HCT116 (cell line): ENCODE data around the gene DHX34. TPM values are rescaled to one million over a fixed set of nuclear protein-coding genes. Genes with fewer than 3 reads are reported as not detected.

ENCODE experiments used
- ATAC-seq: fragments of 200-7000 bp; cut with Tn5 transposase; 2 replicates; pipeline ENCODE4 v1.9.1; 2020; ENCODE audit warnings: mild to moderate bottlenecking, moderate library complexity
- BruUV-seq: library from RNA; stranded (reverse); fragments of 400-500 nt; replicated peaks from 2 replicates; lab custom pipeline; 2021; lab: Mats Ljungman, UMichigan
- CTCF ChIA-PET: fragments of 300-600 bp; sonication (Branson Sonifier 250); formaldehyde crosslinking; loops from one replicate; lab custom pipeline; 2021; ENCODE audit warnings: antibody characterized with exemption; lab: Charles Lee
- POLR2A ChIA-PET: fragments of 300-600, 350-600 bp; sonication (Branson Sonifier 250); formaldehyde crosslinking; loops from one replicate; lab custom pipeline; 2021; ENCODE audit warnings: antibody characterized with exemption; lab: Charles Lee
- RAD21 ChIA-PET, 2 experiments: fragments of 300-600 bp; sonication (Branson Sonifier 250); formaldehyde crosslinking; loops; one replicate each; lab custom pipeline; 2023; ENCODE audit warnings: low total read pairs in 2 of 2; ENCODE audit not compliant: uncharacterized antibody in 2 of 2, unreplicated experiment in 2 of 2, low non-redundant PET in 1 of 2; lab: Charles Lee
- DNase-seq: peaks from one replicate; pipeline ENCODE4 v3.0.0-alpha.2; 2010; ENCODE audit warnings: low read depth, low spot score
- H2AFZ ChIP-seq: fragments of 200-600 bp; shearing (Covaris generic), sonication (generic); 2 replicates; pipeline ENCODE4 v1.6.1; 2017; ENCODE audit warnings: low read depth, mixed run types, mixed read lengths, antibody characterized with exemption, low read length; ENCODE audit not compliant: poor library complexity, severe bottlenecking
- H3K27ac ChIP-seq: 2 replicates; pipeline ENCODE4 v1.5.1; 2012; ENCODE audit warnings: low read depth, low read length
- H3K27me3 ChIP-seq: fragments of 200-600 bp; sonication (generic); 2 replicates; pipeline ENCODE4 v1.6.1; 2016; ENCODE audit warnings: mixed run types, low read length, mixed read lengths; ENCODE audit not compliant: insufficient read depth
- H3K36me3 ChIP-seq, 2 experiments: fragments of 200-500 bp in 1 of 2; fragments of 200-600 bp in 1 of 2; sonication (Bioruptor generic) in 1 of 2; sonication (generic) in 1 of 2; 2 replicates each; pipeline versions ENCODE4 v1.5.1 to v1.6.1; 2014 to 2016; ENCODE audit warnings: low read length in 2 of 2, inconsistent platforms in 1 of 2, mixed read lengths in 1 of 2, mixed run types in 1 of 2; ENCODE audit not compliant: insufficient read depth in 2 of 2, control insufficient read depth in 1 of 2
- H3K4me1 ChIP-seq, 2 experiments: fragments of 200-600 bp in 1 of 2; sonication (generic) in 1 of 2; 2 replicates each; pipeline versions ENCODE4 v1.5.1 to v1.6.1; 2012 to 2017; ENCODE audit warnings: low read length in 2 of 2, inconsistent platforms in 1 of 2, mild to moderate bottlenecking in 1 of 2, mixed read lengths in 1 of 2, mixed run types in 1 of 2, moderate library complexity in 1 of 2; ENCODE audit not compliant: insufficient read depth in 2 of 2, control insufficient read depth in 1 of 2
- H3K4me2 ChIP-seq: fragments of 200-600 bp; sonication (generic); 2 replicates; pipeline ENCODE4 v1.6.1; 2017; ENCODE audit warnings: mixed run types, low read length, mixed read lengths
- H3K4me3 ChIP-seq, 2 experiments: fragments of 200-600 bp in 1 of 2; sonication (generic) in 1 of 2; replicated peaks in 1 of 2; 2 replicates each; pipeline ENCODE4 v1.5.1; 2011 to 2016; ENCODE audit warnings: low read length in 2 of 2, control low read depth in 1 of 2, low read depth in 1 of 2, mild to moderate bottlenecking in 1 of 2, mixed read lengths in 1 of 2, mixed run types in 1 of 2
- H3K79me2 ChIP-seq: fragments of 200-600 bp; sonication (generic); 2 replicates; pipeline ENCODE4 v1.6.1; 2017; ENCODE audit warnings: mild to moderate bottlenecking, mixed run types, low read length, moderate library complexity, mixed read lengths; ENCODE audit not compliant: insufficient read depth
- H3K9ac ChIP-seq: fragments of 200-600 bp; sonication (generic); 2 replicates; pipeline ENCODE4 v1.6.1; 2016; ENCODE audit warnings: low read length, mixed read lengths
- H3K9me2 ChIP-seq: fragments of 200-600 bp; sonication (generic), shearing (Covaris generic); 2 replicates; pipeline ENCODE4 v1.6.1; 2017; ENCODE audit warnings: mixed run types, mild to moderate bottlenecking, moderate library complexity; ENCODE audit not compliant: insufficient read depth
- H3K9me3 ChIP-seq, 2 experiments: fragments of 200-500 bp in 1 of 2; fragments of 200-600 bp in 1 of 2; sonication (Bioruptor generic) in 1 of 2; sonication (generic) in 1 of 2; 2 replicates each; pipeline ENCODE4 v1.6.1; 2014 to 2017; ENCODE audit warnings: low read length in 2 of 2, mixed read lengths in 2 of 2, inconsistent platforms in 1 of 2, low read depth in 1 of 2, mild to moderate bottlenecking in 1 of 2, mixed run types in 1 of 2, moderate library complexity in 1 of 2; ENCODE audit not compliant: control insufficient read depth in 1 of 2, insufficient read depth in 1 of 2
- H4K20me1 ChIP-seq: fragments of 200-600 bp; sonication (generic), shearing (Covaris generic); 2 replicates; pipeline ENCODE4 v1.6.1; 2017; ENCODE audit warnings: mixed run types, mild to moderate bottlenecking, moderate library complexity; ENCODE audit not compliant: insufficient read depth
- ATF3 ChIP-seq: IDR thresholded peaks from 2 replicates; pipeline ENCODE4 v1.6.1; 2012
- CBX3 ChIP-seq: IDR thresholded peaks from 2 replicates; pipeline ENCODE4 v1.6.1; 2012; ENCODE audit warnings: low read depth
- CTCF ChIP-seq, 3 experiments: fragments of 200-600 bp in 1 of 3; sonication (generic) in 1 of 3; IDR thresholded peaks in 2 of 3; conservative IDR thresholded peaks in 1 of 3; 2 replicates each; pipeline ENCODE4 v1.5.1; 2012 to 2017; ENCODE audit warnings: low read depth in 2 of 3, low read length in 2 of 3, antibody characterized with exemption in 1 of 3, borderline replicate concordance in 1 of 3, control low read depth in 1 of 3, mild to moderate bottlenecking in 1 of 3, mixed read lengths in 1 of 3, mixed run types in 1 of 3, moderate library complexity in 1 of 3; ENCODE audit not compliant: insufficient read depth in 1 of 3
- ELF1 ChIP-seq: IDR thresholded peaks from 2 replicates; pipeline ENCODE4 v1.6.1; 2012; ENCODE audit warnings: low read depth, borderline replicate concordance
- EZH2 ChIP-seq: fragments of 200-600 bp; sonication (generic); IDR thresholded peaks from 2 replicates; pipeline ENCODE4 v1.6.1; 2017; ENCODE audit warnings: antibody characterized with exemption, mixed run types
- JUND ChIP-seq: IDR thresholded peaks from 2 replicates; pipeline ENCODE4 v1.6.1; 2012
- MAX ChIP-seq: IDR thresholded peaks from 2 replicates; pipeline ENCODE4 v1.6.1; 2012
- SP1 ChIP-seq: IDR thresholded peaks from 2 replicates; pipeline ENCODE4 v1.6.1; 2012; ENCODE audit warnings: low read depth
- SRF ChIP-seq: IDR thresholded peaks from 2 replicates; pipeline ENCODE4 v1.6.1; 2012; ENCODE audit warnings: low read depth
- YY1 ChIP-seq: IDR thresholded peaks from 2 replicates; pipeline ENCODE4 v1.6.1; 2011; ENCODE audit warnings: low read length, low read depth, moderate library complexity, mild to moderate bottlenecking; ENCODE audit not compliant: insufficient replicate concordance; ENCODE audit errors: extremely low read depth
- ZFX ChIP-seq: fragments of 450-650 bp; IDR thresholded peaks from 2 replicates; pipeline ENCODE4 v1.6.1; 2017
- intact Hi-C: fragments of 100-400 bp; cut with micrococcal nuclease; formaldehyde crosslinking; loops from 2 replicates; pipeline ENCODE4 v1.10.0; 2022
- total RNA-seq: library from RNA; stranded (reverse); gene quantifications from one replicate; pipeline ENCODE4 v1.2.1, GENCODE V29; 2021; ENCODE audit not compliant: unreplicated experiment

DHX34 gene
- total RNA-seq, 1 experiment from 2014 or later = 30.5 TPM

GRCh38 chr19:47322058-47322457 is 27.1 kb upstream of the DHX34 start:
- no peak for ATAC-seq
- no peak overlapping the region for H3K4me2 ChIP-seq

More at GRCh38 chr19:47322058-47322457, 27.1 kb upstream of the DHX34 start:
- no peak overlapping the region for H3K27ac ChIP-seq
- TF ChIP-seq ZFX (no peak), ATF3 (no peak), SRF (no peak), ELF1 (no peak), SP1 (no peak), YY1 (no peak), CTCF (IDR thresholded peaks at IDR 0.05 in 2 of 3, conservative IDR thresholded peaks at IDR 0.05 in 1 of 3; ENCODE audit: borderline replicate concordance in 1 of 3, insufficient read depth in 1 of 3, low read depth in 2 of 3, low read length in 2 of 3) (no peak), EZH2 (no peak), JUND (no peak), CBX3 (no peak), MAX (no peak)
- H4K20me1 ChIP-seq = no peaks in the 10 kb centered on the region
- no peaks in the 10 kb centered on the region for H3K4me1 ChIP-seq
- no peaks in the 10 kb centered on the region for H3K79me2 ChIP-seq
- intact Hi-C loops = no loop called here
- BruUV-seq = no TSS peak
- no peaks in the 10 kb centered on the region for H3K9me2 ChIP-seq
- CTCF ChIA-PET = no interaction called here
- H3K4me3 ChIP-seq = no peak overlapping the region
- H3K9me3 ChIP-seq = no peaks in the 10 kb centered on the region
- H3K36me3 ChIP-seq = no peaks in the 10 kb centered on the region
- H3K27me3 ChIP-seq = no peaks in the 10 kb centered on the region
- RAD21 ChIA-PET = no interaction called here
- H3K9ac ChIP-seq = no peak overlapping the region
- no peak for DNase-seq
- no peak overlapping the region for H2AFZ ChIP-seq
- POLR2A ChIA-PET = no interaction called here
